Measurements from ENCODE around the gene BICD1.

- no peak for TF ChIP-seq CTCF (IDR thresholded peaks at IDR 0.05)
- no peak for TF ChIP-seq ZFX (IDR thresholded peaks at IDR 0.05; ENCODE audit: borderline replicate concordance)
Measured at GRCh38 chr12:32158525-32158924, 51.9 kb downstream of the BICD1 start.

Measured in 22Rv1 (cell line).